ENCODE data around the gene TAOK3.

- TF ChIP-seq CTCF (IDR thresholded peaks at IDR 0.05; ENCODE audit: insufficient read depth, low read length, poor library complexity, severe bottlenecking), result no peak
- no peak for TF ChIP-seq EZH2phosphoT487 (conservative IDR thresholded peaks at IDR 0.05; ENCODE audit: low read length)
Observed at GRCh38 chr12:118122264-118122663, 250.4 kb downstream of the TAOK3 start.

All from SU-DHL-6 (cell line).